GM19372 (cell line): ENCODE data around the gene CD300LF.

Experiments
- ATAC-seq: cut with Tn5 transposase; IDR thresholded peaks from one replicate; pipeline ENCODE4 v1.9.1; 2021; ENCODE audit warnings: mild to moderate bottlenecking, low read depth, moderate library complexity; ENCODE audit not compliant: unreplicated experiment

The CD300LF gene

DNA sequence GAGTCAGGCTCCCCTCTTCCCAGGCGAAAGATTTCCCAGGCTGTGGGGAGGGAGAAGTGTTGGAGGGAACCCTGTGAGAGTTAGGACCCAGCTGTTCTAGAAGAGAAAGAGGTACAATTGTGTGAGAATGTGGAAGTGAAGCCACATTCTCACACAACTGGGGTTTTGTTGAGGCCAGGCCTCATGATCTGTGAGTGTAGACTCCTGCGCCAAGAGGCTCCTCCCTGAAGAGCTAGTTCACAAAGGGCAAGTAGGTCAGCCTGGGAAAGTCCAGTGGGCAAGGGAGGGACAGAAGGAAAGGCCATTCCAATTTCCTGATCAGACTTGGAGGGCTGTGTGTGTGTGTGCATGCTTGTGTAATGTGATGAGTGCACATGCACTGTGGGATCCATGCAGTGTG lies 15.2 kb downstream of the CD300LF start:
- ATAC-seq = no peak

DNA sequence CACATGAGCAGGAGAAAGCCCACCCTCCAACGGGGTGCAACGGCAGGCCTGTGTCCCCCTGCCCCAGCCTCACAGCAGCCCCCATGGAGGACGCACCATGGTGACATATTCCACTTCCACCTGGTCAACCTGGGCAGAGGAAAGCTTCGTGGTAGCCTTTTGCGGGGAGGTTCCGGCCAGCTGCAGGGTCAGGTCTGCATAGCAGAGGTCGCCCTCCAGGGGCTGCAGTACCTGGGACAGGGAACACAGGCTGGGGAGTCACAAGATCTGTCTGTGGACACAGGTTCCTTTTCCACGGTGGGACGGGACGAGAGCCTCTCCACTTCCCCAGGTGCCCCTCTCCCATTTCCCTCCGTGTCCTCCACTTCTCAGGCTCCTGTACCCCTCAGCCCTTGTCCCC lies 17.1 kb downstream of the CD300LF start:
- ATAC-seq = no peak

DNA sequence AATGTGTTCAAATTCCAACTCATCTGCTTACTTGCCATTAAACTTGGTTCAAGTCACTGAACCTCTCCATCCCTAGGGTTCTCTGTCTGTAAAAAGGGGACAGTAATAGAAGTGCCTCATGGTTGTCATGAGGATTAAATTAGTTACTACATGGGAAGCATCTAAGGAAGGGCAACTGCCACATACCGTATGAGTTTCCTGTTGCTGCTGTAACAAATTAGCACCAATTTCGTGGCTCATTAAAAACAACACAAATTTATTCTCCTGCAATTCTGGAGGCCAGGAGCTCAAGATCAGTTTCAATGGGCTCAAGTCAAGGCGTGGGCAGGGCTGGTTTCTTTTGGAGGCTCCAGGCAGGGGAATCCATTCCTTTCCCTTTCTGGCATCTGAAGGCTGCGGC lies 18.6 kb downstream of the CD300LF start:
- ATAC-seq = no peak

DNA sequence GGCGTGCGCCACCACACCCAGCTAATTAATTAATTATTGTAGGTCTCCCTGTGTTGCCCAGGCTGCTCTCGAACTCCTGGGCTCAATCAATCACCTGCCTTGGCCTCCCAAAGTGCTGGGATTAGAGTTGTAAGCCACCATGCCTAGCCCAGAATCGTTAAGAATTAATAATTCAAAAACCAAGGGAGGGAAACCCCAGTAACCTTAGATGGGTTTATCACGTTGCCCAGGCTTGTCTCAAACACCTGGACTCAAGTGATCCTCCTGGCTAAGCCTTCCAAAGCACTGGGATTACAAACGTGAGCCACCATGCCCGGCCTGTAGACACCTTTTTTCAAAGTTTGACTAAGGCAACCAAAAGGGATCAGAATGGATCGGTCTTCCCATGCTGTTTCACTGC lies 21.6 kb downstream of the CD300LF start:
- ATAC-seq = no peak

DNA sequence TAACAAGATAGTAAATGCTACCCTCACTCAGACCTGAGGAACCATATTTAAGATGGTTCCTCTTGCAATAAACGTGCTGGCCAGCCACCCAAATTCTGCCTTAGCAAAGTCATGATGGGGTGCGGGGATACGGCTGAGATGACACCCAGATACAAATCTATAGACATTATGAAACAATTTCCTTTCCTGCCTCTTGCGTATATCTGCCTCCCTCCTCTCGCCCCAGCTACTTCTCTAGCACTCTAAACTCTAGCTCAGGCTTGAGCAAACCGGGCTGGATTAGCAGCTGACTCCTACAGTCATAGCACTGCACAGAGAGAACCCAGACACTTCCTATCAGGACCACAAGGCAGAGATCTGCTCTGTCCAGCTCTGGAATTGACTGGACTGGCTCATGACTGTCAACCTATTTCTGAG lies 22.3 kb downstream of the CD300LF start:
- no peak for ATAC-seq

DNA sequence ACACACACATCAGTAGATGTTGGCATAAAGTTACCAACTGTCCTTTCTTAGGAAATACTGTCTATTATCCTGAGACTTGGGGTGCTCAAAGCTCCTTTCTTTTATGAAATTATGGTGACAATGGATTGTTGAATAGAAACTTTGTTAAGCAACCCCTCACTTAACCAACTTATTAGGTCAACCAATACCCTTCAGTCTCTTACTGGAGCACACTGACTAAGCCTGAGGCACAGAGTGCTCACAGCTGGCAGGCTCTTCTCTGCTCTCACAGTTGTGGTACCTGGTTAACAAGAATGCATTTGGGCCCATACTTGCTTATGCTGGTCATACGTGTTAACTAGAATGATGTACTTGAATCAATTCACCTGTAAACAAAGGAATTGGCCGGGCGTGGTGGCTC lies 24.8 kb downstream of the CD300LF start:
- ATAC-seq = no peak

DNA sequence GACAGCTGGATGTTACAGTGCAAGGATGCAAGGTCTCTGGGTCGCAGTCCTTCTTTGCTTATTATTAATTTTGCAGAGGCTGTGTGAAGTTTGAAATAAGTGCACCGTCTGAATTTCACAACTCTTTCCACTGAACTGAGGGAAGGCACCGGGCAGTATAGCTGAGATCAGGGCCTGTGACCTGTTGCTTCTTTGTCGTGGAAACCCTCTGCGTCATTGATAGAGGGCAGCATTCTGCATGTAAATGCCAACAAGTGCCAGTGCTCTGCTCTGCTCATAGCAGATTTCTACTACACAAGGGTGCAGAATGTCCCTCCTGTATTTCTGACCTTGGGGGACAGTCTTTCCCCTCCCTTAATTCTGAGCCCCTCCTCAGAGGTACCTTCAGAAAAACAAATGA lies 26.0 kb downstream of the CD300LF start:
- ATAC-seq = no peak

DNA sequence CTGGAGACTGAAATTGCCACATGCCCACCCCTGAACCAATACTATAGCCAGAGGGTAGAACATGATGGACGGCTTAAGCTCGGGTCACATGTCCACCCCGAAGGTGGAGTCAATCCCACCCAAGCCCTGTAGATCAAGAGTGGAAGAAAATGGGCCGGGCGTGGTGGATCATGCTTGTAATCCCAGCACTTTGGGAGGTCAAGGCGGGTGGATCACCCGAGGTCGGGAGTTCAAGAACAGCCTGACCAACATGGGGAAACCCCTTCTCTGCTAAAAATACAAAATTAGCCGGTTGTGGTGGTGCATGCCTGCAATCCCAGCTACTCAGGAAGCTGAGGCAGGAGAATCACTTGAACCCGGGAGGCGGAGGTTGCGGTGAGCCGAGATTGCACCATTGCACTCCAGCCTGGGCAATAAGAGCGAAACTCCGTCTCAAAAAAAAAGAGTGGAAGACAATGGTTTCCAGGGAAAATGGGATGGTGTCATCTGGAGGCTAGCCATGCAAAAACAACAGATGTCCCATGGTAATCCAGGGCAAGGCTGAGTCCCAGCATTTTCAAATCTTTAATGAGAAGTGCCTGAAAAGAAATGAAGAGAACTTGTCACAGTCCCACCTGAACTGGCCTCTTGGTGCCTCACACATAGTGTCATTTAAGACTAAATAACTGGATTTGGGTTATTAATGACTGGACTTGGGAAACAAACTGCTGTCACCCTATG lies 30.1 kb downstream of the CD300LF start:
- no peak for ATAC-seq

DNA sequence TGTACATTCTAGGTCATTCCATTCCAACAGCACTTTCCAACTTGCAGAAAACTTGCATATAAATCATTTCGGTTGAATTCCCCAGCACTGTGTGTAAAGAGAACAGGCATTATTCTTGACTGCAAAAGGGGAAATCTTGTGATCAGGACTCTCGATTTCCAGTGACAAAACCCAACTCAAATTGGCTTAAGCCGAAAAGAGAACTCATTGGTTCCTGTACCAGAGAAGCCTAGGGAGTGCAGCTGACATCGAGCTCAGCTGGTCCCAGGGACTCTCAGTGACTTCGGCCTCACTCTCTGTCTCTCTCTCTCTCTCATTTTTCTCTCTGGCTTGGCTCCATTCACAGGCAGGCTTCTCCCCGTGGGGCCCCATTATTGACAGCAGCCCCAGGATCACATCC lies 30.7 kb downstream of the CD300LF start:
- no peak for ATAC-seq

DNA sequence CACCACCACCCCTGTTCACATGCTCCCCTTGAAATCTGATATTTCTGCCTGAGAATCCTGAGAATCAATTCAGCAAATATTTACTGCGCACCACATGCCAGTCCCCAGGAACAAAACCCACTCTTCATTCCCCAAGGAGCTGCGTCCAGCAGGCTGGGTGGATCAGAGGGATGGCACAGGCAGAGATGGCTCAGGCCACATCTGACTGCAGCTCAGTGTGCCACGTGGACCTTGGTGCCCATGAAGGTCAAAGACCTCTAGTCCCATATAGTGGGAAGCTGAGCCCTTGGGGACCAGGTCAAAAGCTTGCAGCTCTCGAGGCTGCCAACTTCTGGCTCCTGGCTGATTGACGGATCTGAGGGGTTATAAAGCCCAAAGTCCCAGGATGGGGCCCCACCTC lies 31.8 kb downstream of the CD300LF start:
- no peak for ATAC-seq

DNA sequence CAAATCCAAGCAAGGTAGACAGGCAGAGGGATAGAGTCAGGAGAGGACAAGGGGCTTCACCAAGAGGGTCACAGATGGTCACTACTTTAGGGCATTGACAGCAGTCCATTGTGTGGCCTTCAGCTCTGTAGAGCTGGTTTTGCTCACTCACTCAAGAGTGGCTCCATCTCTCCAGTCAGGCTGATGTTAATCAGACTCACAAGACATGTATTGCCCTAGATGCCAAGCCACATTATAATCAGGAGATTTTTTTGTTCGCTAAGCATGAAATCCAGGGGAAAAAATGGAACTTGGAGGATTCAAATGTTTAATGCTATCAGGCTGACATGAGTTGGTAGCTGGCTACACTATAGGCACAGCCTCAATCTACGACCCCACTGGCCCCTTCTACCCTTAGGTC lies 32.5 kb downstream of the CD300LF start:
- no peak for ATAC-seq

DNA sequence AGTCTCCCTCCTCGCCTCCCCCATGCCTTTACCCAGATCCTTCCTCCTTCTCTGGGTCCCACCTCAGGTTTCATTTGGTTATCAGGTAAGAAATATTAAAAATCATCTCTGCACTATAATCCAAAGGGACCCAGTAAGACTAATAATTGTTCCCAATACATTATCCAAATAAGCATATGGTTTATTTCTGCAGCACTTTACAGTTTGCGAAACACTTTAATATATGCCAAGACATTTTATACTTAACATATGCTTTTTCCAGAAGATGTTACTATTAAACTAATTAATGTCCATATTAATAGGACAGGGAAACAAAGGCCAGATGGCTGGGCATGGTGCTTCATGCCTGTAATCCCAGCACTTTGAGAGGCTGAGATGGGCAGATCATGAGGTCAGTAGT lies 33.3 kb downstream of the CD300LF start:
- no peak for ATAC-seq

DNA sequence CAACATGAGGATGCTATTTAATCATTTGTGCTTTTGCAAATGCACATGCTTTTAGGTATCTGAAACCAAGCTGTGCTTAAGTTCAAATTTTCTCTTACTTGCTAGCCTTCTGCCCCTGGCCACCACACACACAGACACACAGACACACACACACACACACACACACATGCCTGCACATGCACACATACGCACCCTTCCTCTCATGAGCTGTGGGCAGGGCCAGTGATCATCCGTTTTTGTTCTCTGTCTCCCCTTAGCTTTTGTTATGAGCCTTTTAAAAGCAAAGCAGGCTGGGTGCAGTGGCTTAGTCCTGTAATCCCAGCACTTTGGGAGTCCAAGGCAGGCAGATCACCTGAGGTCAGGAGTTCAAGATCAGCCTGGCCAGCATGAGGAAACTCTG lies 34.2 kb downstream of the CD300LF start:
- no peak for ATAC-seq

DNA sequence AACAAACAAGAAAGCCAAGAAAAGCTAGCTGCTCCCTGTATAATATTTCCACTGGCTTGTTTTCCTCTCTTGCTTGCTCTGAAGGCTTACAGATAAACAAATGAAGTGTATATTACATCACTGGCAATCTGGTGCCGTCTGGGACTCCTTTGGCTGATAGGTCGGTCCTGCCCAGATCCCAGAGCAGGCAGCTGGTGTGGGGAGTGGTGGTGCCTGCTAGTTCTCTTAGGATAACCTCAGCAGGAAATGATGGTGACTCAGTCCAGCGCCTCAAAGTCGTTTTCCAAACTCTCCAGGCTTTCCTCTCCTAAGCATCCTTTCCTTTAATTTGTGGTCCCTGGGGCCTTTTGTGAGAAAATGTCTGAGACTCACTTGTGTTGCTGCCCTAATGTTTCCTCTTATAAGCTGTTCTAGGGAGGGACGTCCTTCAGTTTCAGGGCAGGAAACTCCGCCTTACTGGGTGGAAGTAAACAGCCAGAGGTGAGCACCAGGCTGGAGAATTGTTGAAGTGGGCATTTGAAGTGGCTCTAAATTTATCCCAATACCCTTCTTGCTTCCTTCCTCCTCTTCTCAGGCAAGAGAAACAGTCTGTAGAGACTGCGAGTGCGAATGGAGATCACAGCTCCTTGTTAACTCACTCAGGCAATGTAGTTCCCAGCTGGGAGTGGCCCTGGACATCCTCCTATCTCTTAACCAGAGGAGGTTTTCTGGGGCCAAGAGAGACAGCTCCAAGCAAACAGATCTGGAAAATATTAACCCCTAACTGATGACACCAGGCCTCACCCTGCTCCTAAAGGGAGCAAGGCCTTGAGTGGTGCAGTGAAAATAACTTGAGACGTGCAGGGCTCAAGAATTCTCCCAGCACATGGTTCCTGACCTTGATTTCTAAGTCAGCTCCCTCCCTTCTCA lies 34.9 kb downstream of the CD300LF start:
- ATAC-seq = no peak

DNA sequence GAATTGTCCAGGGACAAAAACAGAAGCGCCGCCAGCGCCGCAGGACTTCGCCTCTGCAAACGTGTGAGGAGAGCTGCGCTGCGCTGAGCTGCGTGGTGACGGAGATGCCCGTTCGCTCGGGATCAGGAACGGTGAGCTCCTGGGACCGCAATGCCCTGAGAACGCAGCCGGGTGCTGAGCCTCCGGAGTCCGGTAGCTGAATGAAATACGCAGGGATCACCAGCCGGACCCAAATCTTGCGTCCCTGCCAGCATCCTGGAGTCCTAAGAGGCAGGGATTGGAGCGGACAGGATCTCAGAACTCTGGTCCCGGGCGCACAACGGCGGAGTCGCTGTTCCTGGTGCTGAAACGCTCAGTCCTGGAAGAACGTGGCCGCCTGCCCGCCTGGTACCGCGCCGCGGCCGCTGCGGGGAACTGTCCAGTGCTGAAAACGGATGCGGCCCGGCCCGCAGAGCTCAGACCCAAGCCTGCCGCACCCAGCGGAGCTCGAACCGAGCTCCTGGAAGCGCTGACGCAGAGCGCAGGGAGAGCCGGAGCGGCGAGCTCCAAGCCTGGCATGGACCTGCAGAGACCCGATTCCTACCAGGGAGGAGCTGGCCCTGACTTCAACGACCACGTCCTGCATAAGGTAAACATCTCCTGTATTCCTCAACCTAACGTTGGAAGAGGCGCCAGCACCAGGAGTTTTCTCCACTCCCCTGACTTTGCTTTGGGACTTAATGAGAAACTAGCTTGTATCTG lies 41.5 kb downstream of the CD300LF start:
- no peak for ATAC-seq

DNA sequence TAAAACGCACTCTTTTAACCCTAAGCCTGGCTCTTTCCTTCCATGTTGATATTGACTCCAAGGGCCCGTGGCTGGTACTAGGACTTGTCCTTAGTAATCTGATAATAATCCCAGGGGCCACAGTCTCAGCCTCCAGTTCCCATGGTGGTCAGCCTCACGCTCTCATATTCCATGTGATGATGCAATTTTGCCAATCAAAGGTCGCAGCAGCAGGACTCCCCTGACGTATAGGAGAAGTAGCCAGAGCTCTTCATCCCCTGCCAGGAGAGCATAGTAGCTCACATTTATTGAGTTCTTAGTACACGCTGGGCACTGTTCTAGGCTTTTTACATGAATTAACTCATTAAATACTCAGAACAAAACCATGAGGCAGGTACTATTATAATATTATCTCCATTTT lies 42.4 kb downstream of the CD300LF start:
- no peak for ATAC-seq

DNA sequence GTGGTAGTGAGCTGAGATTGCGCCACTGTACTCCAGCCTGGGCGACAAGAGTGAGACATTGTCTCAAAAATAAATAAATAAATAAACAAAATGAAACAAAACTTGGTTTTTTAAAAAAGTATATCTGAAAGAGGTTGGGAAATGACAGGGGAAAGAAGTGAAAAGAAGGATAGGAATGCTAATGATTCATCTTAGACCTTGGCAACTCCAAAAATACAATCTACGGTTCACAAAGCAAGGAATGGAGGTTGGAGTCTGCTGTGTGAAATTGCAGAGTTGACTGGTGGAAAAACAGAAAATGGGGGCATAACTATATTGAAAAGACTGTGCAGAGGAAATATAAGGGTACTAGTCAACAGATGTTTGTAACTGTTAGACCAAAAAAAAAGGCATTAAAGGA lies 49.2 kb downstream of the CD300LF start:
- no peak for ATAC-seq

DNA sequence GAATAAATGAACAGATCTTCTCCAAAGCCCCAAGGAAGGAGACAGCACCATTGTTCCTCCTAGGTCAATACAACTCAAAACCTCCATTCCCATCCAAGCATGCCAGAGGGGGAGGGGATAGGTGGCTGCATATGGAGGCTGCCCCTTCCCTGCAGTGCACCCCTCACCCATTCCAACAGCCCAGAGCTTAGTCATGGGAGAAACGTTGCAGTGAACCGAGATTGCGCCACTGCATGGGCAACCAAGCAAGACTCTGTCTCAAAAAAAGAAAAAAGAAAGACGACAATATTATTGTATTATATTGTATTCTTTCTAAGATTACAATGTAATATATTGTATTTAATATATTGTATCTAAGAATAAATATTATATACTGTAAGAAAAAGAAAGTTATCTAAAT lies 52.8 kb downstream of the CD300LF start:
- no peak for ATAC-seq

DNA sequence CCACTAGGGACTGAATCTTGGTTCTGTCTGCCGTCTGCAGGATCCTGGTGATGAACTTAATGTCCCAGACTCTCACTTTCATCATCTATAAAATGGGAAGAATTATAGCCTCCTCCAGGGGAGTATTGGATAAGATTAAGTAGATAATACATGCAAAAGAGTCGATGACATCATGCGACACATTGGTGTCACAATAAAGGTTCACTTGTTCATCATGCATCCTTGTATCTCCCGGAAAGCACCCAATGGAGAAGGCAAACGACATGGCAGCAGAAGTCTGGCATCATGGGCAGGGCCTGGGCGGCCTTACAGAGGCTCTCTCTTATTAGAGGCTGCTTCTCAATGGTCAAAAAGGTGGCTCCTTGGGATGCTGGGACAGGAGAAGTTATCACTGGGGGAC lies 54.1 kb downstream of the CD300LF start:
- ATAC-seq = no peak

DNA sequence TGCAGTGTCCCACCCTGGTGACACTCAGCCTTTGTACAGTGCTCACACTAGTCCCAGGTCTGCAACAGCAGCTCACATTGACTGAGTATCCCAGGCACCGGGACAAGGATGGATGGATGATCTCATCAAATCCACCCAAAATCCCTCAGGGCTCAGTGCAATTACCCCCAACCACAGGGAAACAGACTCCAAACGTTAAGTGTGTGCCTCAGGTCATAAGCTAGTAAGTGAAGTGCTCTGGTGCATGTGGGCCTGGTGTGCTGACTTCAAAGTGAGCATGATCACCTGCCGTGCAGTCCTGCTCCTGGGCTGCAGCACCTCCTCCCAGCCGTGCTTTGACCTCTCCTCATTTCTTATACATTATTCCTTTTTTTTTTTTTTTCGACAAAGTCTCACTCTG lies 58.0 kb downstream of the CD300LF start:
- no peak for ATAC-seq

DNA sequence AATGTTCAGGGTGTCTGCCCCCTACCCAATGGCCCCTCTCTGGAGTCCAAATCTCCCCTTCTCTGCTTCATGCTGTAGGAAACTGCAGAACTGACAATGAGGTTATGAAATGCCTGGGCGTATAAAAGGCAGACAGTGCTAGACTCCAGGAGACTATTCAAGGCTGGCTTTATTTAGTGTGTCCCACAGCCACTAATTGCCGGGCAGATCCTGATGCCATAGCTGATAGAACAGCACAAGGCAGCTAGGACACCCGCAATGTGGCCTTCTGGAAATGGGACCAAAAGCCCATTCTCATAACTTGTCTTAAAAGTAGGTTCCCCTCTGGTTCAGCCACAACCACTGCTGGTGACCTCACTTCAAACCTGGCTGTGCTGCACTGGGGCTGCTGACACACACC lies 60.7 kb downstream of the CD300LF start:
- ATAC-seq = no peak
